AG04450 (cell line): ENCODE results near the gene CLCA2. TPM values are rescaled to one million over a fixed set of nuclear protein-coding genes. Genes with fewer than 3 reads are reported as not detected.

ENCODE experiments used
- CTCF ChIA-PET: fragments of 300-600, 350-600 bp; formaldehyde crosslinking; extraction: SDS; loops from one replicate; lab custom pipeline; 2022; ENCODE audit warnings: antibody characterized with exemption, inconsistent platforms; lab: Charles Lee
- POLR2A ChIA-PET: fragments of 350-600 bp; formaldehyde crosslinking; extraction: SDS; loops from one replicate; lab custom pipeline; 2021; ENCODE audit warnings: antibody characterized with exemption, inconsistent platforms; lab: Yijun Ruan, JAX
- DNase-seq: peaks from one replicate; pipeline ENCODE4 v3.0.0-alpha.2; 2011; ENCODE audit warnings: low read depth, low spot score
- H3K27ac ChIP-seq: one replicate; pipeline ENCODE4 v1.5.1; 2012; ENCODE audit warnings: low read depth, low read length, control low read depth
- H3K27me3 ChIP-seq: one replicate; pipeline ENCODE4 v1.6.0; 2012; ENCODE audit warnings: low read length; ENCODE audit not compliant: control insufficient read depth, insufficient read depth
- H3K4me3 ChIP-seq: 2 replicates; pipeline ENCODE4 v1.5.1; 2011; ENCODE audit warnings: mild to moderate bottlenecking, low read depth, low read length, control low read depth
- H3K9me3 ChIP-seq: 2 replicates; pipeline ENCODE4 v1.5.1; 2012; ENCODE audit warnings: low read length; ENCODE audit not compliant: control insufficient read depth, insufficient read depth
- CTCF ChIP-seq: IDR thresholded peaks from 2 replicates; pipeline ENCODE4 v1.5.1; 2011; ENCODE audit warnings: low read depth, low read length, control low read depth, inconsistent platforms
- polyA plus RNA-seq: library from polyadenylated mRNA; depleted of rRNA; stranded (reverse); fragments of >200 nt; gene quantifications from 2 replicates; pipeline ENCODE4 v1.2.3, GENCODE V29; 2011

CLCA2 gene
- polyA plus RNA-seq, 1 experiment, result 0.60 TPM

- CTCF ChIA-PET, result interaction anchor here (1.0 to 1.1 kb wide), 2 partner anchors 11 to 14 kb away, joined by 4 read pairs; no protein-coding TSS in a partner anchor
These were observed 63.8 kb downstream of the CLCA2 start for GRCh38 chr1:86487811-86488141.

GRCh38 chr1:86489242-86489878, 65.4 kb downstream of the CLCA2 start:
- no peak overlapping the region for H3K27ac ChIP-seq
- H3K9me3 ChIP-seq, result no peaks in the 10 kb centered on the region
- peaks cover 13% of the 10 kb centered on the region for H3K27me3 ChIP-seq
- DNase-seq, result no peak
- TF ChIP-seq CTCF, result no peak
- no peak overlapping the region for H3K4me3 ChIP-seq
- ChIA-PET CTCF (interaction anchor here (1.3 to 2.9 kb wide), 2 partner anchors 10 to 15 kb away, joined by 3 to 17 read pairs; no protein-coding TSS in a partner anchor), POLR2A (no interaction called here)

More at GRCh38 chr1:86487811-86488141, 63.8 kb downstream of the CLCA2 start:
- no peaks in the 10 kb centered on the region for H3K9me3 ChIP-seq
- TF ChIP-seq CTCF, result no peak
- peaks cover 9% of the 10 kb centered on the region for H3K27me3 ChIP-seq
- DNase-seq, result no peak
- POLR2A ChIA-PET, result no interaction called here
- no peak overlapping the region for H3K4me3 ChIP-seq
- H3K27ac ChIP-seq, result no peak overlapping the region

GRCh38 chr1:86491171-86491950, 67.4 kb downstream of the CLCA2 start:
- CTCF ChIA-PET, result interaction anchor here (1.6 to 2.9 kb wide), 2 partner anchors 9 to 17 kb away, joined by 4 to 17 read pairs; no protein-coding TSS in a partner anchor

GRCh38 chr1:86498281-86498680, 74.3 kb downstream of the CLCA2 start:
- H3K4me3 ChIP-seq, result no peak overlapping the region
- H3K27ac ChIP-seq, result no peak overlapping the region
- H3K27me3 ChIP-seq, result peaks cover 11% of the 10 kb centered on the region
- ChIA-PET POLR2A (no interaction called here), CTCF (interaction anchor here (1.0 to 1.8 kb wide), 5 partner anchors 8 to 113 kb away, joined by 3 to 7 read pairs (median 4); no protein-coding TSS in a partner anchor)
- no peaks in the 10 kb centered on the region for H3K9me3 ChIP-seq
- DNase-seq, result no peak
- TF ChIP-seq CTCF, result no peak

More at GRCh38 chr1:86491171-86491950, 67.4 kb downstream of the CLCA2 start:
- Histone ChIP-seq H3K27me3 (peaks cover 13% of the 10 kb centered on the region), H3K4me3 (no peak overlapping the region), H3K9me3 (no peaks in the 10 kb centered on the region), H3K27ac (no peak overlapping the region)
- TF ChIP-seq CTCF, result no peak
- POLR2A ChIA-PET, result no interaction called here
- no peak for DNase-seq
